ENCODE measurements around the gene BFSP2. TPM values are rescaled to one million over a fixed set of nuclear protein-coding genes. Genes with fewer than 3 reads are reported as not detected.

The BFSP2 gene
- total RNA-seq, 1 experiment from 2014 or later: 0.67 TPM

- in situ Hi-C loops (cut with HindIII; ENCODE audit: low pct_unique_long_range_greater_than_20kb, low sequenced_read_pairs) (no loop called here), intact Hi-C loops (cut with micrococcal nuclease; ENCODE audit: unreplicated experiment) (no loop called here)
- H3K36me3 ChIP-seq (ENCODE audit: control insufficient read depth, insufficient read depth, low read length): no peaks in the 10 kb centered on the region
- no TSS peak for BruUV-seq (replicated peaks)
- ATAC-seq (no peak), DNase-seq (ENCODE audit: low read depth, low spot score) (no peak)
- POLR2A ChIA-PET: no interaction called here
- H3K27ac ChIP-seq (ENCODE audit: low read length): no peak overlapping the region
- TF ChIP-seq CTCF (IDR thresholded peaks at IDR 0.05) (no peak), REST (IDR thresholded peaks at IDR 0.05; ENCODE audit: insufficient read depth in 1 of 2, low read depth in 2 of 2, low read length in 1 of 2) (no peak), TCF7L2 (IDR thresholded peaks at IDR 0.05; ENCODE audit: low read depth, low read length) (no peak), POLR2AphosphoS5 (IDR thresholded peaks at IDR 0.05; ENCODE audit: low read depth, low read length) (no peak), SIN3A (IDR thresholded peaks at IDR 0.05; ENCODE audit: borderline replicate concordance, insufficient read depth, low read depth, low read length) (no peak)
- no peaks in the 10 kb centered on the region for H3K4me1 ChIP-seq (ENCODE audit: control insufficient read depth, insufficient read depth, low read length)
- H3K27me3 ChIP-seq (ENCODE audit: control insufficient read depth, insufficient read depth, low read length): peaks cover 3% of the 10 kb centered on the region
- H3K4me3 ChIP-seq (ENCODE audit: low read depth in 2 of 2, low read length in 2 of 2): no peak overlapping the region
- CTCF ChIA-PET: no interaction called here
- H3K9me3 ChIP-seq (ENCODE audit: control insufficient read depth, insufficient read depth, low read depth, low read length): no peaks in the 10 kb centered on the region
Measured at GRCh38 chr3:133360476-133360875, 39.4 kb upstream of the BFSP2 start.

GRCh38 chr3:133361011-133361410 lies 38.8 kb upstream of the BFSP2 start:
- DNase-seq (ENCODE audit: low read depth, low spot score) (no peak), ATAC-seq (no peak)
- Histone ChIP-seq H3K36me3 (ENCODE audit: control insufficient read depth, insufficient read depth, low read length) (no peaks in the 10 kb centered on the region), H3K9me3 (ENCODE audit: control insufficient read depth, insufficient read depth, low read depth, low read length) (no peaks in the 10 kb centered on the region), H3K27me3 (ENCODE audit: control insufficient read depth, insufficient read depth, low read length) (peaks cover 3% of the 10 kb centered on the region), H3K4me3 (ENCODE audit: low read depth in 2 of 2, low read length in 2 of 2) (no peak overlapping the region), H3K4me1 (ENCODE audit: control insufficient read depth, insufficient read depth, low read length) (no peaks in the 10 kb centered on the region), H3K27ac (ENCODE audit: low read length) (no peak overlapping the region)
- ChIA-PET CTCF (no interaction called here), POLR2A (no interaction called here)
- intact Hi-C loops (cut with micrococcal nuclease; ENCODE audit: unreplicated experiment) (no loop called here), in situ Hi-C loops (cut with HindIII; ENCODE audit: low pct_unique_long_range_greater_than_20kb, low sequenced_read_pairs) (no loop called here)
- no TSS peak for BruUV-seq (replicated peaks)
- TF ChIP-seq REST (IDR thresholded peaks at IDR 0.05; ENCODE audit: insufficient read depth in 1 of 2, low read depth in 2 of 2, low read length in 1 of 2) (no peak), SIN3A (IDR thresholded peaks at IDR 0.05; ENCODE audit: borderline replicate concordance, insufficient read depth, low read depth, low read length) (no peak), TCF7L2 (IDR thresholded peaks at IDR 0.05; ENCODE audit: low read depth, low read length) (no peak), POLR2AphosphoS5 (IDR thresholded peaks at IDR 0.05; ENCODE audit: low read depth, low read length) (no peak), CTCF (IDR thresholded peaks at IDR 0.05) (no peak)

All from Panc1 (cell line).